ENCODE data around the gene TEX10. TPM values are rescaled to one million over a fixed set of nuclear protein-coding genes. Genes with fewer than 3 reads are reported as not detected.
A peak's percentile ranks its signal among the peaks of the same experiment; 100 is the strongest.

TEX10 gene
- total RNA-seq, 2 donors from 2014 or later: 44.7 to 49.4 TPM

GRCh38 chr9:100372648-100373047 lies 19.9 kb upstream of the TEX10 start:
- TF ChIP-seq, protein P1, sequence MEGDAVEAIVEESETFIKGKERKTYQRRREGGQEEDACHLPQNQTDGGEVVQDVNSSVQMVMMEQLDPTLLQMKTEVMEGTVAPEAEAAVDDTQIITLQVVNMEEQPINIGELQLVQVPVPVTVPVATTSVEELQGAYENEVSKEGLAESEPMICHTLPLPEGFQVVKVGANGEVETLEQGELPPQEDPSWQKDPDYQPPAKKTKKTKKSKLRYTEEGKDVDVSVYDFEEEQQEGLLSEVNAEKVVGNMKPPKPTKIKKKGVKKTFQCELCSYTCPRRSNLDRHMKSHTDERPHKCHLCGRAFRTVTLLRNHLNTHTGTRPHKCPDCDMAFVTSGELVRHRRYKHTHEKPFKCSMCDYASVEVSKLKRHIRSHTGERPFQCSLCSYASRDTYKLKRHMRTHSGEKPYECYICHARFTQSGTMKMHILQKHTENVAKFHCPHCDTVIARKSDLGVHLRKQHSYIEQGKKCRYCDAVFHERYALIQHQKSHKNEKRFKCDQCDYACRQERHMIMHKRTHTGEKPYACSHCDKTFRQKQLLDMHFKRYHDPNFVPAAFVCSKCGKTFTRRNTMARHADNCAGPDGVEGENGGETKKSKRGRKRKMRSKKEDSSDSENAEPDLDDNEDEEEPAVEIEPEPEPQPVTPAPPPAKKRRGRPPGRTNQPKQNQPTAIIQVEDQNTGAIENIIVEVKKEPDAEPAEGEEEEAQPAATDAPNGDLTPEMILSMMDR (conservative IDR thresholded peaks at IDR 0.05): no peak
- Mint-ChIP-seq H3K9me3 (peaks cover 61% of the 10 kb centered on the region), H3K4me3 (no peak overlapping the region), H3K36me3 (ENCODE audit: low read depth) (peaks cover 15% of the 10 kb centered on the region), H3K4me1 (no peaks in the 10 kb centered on the region), H3K27ac (no peak overlapping the region), H3K27me3 (ENCODE audit: insufficient read depth) (no peaks in the 10 kb centered on the region)
- Histone ChIP-seq H3K9ac (ENCODE audit: extremely low read depth, low read length, poor library complexity, severe bottlenecking) (no peak overlapping the region), H3K9me3 (ENCODE audit: control insufficient read depth, low read length) (peaks cover 75% of the 10 kb centered on the region), H3K36me3 (ENCODE audit: control insufficient read depth, insufficient read depth, low read length) (no peaks in the 10 kb centered on the region), H3K27me3 (ENCODE audit: control insufficient read depth, insufficient read depth, low read length, poor library complexity, severe bottlenecking) (no peaks in the 10 kb centered on the region), H3K4me1 (ENCODE audit: control insufficient read depth, insufficient read depth, low read length) (no peaks in the 10 kb centered on the region), H3K4me3 (ENCODE audit: low read length) (no peak overlapping the region), H3K27ac (ENCODE audit: low read depth, low read length) (no peak overlapping the region)
- WGBS, 2 experiments (ENCODE audit: insufficient coverage in 1 of 2, insufficient read length in 1 of 2): 98% methylated on average over 3 of the region's 3 CpGs; no CpG with 5 or more reads in 1 of the 2 experiments
- no peak for DNase-seq

GRCh38 chr9:100370064-100370723 lies 17.5 kb upstream of the TEX10 start:
- Histone ChIP-seq H3K9me3 (ENCODE audit: control insufficient read depth, low read length) (peaks cover 86% of the 10 kb centered on the region), H3K27me3 (ENCODE audit: control insufficient read depth, insufficient read depth, low read length, poor library complexity, severe bottlenecking) (no peaks in the 10 kb centered on the region), H3K4me3 (ENCODE audit: low read length) (peak overlapping the region; percentile 57), H3K27ac (ENCODE audit: low read depth, low read length) (no peak overlapping the region), H3K9ac (ENCODE audit: extremely low read depth, low read length, poor library complexity, severe bottlenecking) (no peak overlapping the region), H3K36me3 (ENCODE audit: control insufficient read depth, insufficient read depth, low read length) (no peaks in the 10 kb centered on the region), H3K4me1 (ENCODE audit: control insufficient read depth, insufficient read depth, low read length) (no peaks in the 10 kb centered on the region)
- Mint-ChIP-seq H3K27ac (no peak overlapping the region), H3K36me3 (ENCODE audit: low read depth) (peaks cover 19% of the 10 kb centered on the region), H3K4me1 (no peaks in the 10 kb centered on the region), H3K27me3 (ENCODE audit: insufficient read depth) (no peaks in the 10 kb centered on the region), H3K4me3 (no peak overlapping the region), H3K9me3 (peaks cover 77% of the 10 kb centered on the region)
- WGBS, 2 experiments (ENCODE audit: insufficient coverage in 1 of 2, insufficient read length in 1 of 2): 96 to 98% methylated on average over 5 to 6 of the region's 7 CpGs
- TF ChIP-seq, protein P1 (conservative IDR thresholded peaks at IDR 0.05): no peak
- DNase-seq: no peak

- Mint-ChIP-seq H3K4me3 (no peak overlapping the region), H3K27me3 (ENCODE audit: insufficient read depth) (no peaks in the 10 kb centered on the region), H3K27ac (no peak overlapping the region), H3K36me3 (ENCODE audit: low read depth) (peaks cover 32% of the 10 kb centered on the region), H3K9me3 (peaks cover 88% of the 10 kb centered on the region), H3K4me1 (no peaks in the 10 kb centered on the region)
- Histone ChIP-seq H3K9me3 (ENCODE audit: control insufficient read depth, low read length) (peaks cover 99% of the 10 kb centered on the region), H3K4me3 (ENCODE audit: low read length) (peak overlapping the region; percentile 72), H3K9ac (ENCODE audit: extremely low read depth, low read length, poor library complexity, severe bottlenecking) (no peak overlapping the region), H3K27ac (ENCODE audit: low read depth, low read length) (no peak overlapping the region), H3K36me3 (ENCODE audit: control insufficient read depth, insufficient read depth, low read length) (no peaks in the 10 kb centered on the region), H3K4me1 (ENCODE audit: control insufficient read depth, insufficient read depth, low read length) (no peaks in the 10 kb centered on the region), H3K27me3 (ENCODE audit: control insufficient read depth, insufficient read depth, low read length, poor library complexity, severe bottlenecking) (no peaks in the 10 kb centered on the region)
- no peak for DNase-seq
- WGBS, 2 experiments (ENCODE audit: insufficient coverage in 1 of 2, insufficient read length in 1 of 2): 90 to 94% methylated on average over 7 to 9 of the region's 9 CpGs
- TF ChIP-seq, protein P1 (conservative IDR thresholded peaks at IDR 0.05): no peak
Observed at GRCh38 chr9:100368672-100369071, 15.9 kb upstream of the TEX10 start.

Data from endodermal cell (in vitro differentiated cells).